Hematopoietic multipotent progenitor cell treated with erythropoietin and hydrocortisone succinate and interleukin-3 and kit ligand, for 15 days (in vitro differentiated cells): Measurements from ENCODE around the gene OTX2.

Experiments
- DNase-seq: peaks from one replicate; pipeline ENCODE4 v3.0.0-alpha.2; 2015; ENCODE audit warnings: low spot score

Gene OTX2

GRCh38 chr14:56796259-56796658 lies 14.0 kb downstream of the OTX2 start:
- DNase-seq, result no peak

DNA sequence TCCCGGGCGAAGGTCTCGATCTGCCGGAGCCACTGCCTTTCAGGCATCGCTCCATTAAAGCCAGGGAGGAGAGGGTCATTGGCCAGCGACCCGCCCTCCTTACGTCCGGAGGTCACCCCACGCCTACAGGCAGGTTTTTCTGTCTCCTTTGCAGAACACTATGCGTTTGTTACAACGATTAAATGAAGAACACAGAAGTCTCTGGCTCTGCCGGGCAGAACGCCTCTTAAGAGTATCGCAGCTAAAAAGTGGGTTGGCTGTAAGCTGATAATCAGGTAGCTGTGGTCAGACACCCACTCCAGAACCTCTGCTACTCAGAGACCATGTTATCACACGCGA lies 15.0 kb downstream of the OTX2 start:
- no peak for DNase-seq

DNA sequence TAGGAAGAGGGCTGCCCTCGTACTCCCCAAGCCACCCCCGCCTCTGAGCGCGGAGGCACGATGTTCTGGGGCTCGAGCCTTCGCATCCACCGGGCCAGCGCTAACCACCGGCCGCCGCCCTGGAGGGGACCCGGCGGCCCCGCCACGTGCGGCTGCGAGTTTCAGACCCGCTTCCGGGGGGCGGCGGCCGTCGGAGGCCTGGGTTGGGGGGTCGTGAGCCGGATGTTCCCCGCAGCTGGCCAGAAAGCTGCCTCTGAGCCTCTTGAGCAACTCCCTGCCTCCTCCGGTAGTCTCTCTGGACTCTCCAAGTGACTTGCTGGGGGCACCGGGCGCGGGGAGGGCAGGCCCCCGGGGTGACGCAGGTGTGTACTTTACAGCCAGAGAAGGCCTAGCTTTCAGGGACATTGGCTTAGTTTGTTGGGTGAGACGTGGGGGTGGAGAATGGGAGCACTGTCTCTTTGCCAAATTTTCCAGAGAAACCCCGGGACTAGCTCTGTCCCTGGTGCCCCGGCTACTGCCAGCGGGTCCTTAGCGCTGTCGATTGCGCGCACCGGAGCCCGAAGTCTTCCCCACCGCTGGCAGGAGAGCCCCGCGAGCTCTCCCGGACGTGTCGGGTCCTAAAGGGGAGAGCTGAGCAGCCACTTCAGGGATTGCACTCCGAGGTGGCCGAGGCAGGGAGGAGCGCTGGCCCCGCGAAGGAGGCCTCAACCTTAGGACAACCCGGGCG lies 15.6 kb downstream of the OTX2 start:
- DNase-seq, result no peak

DNA sequence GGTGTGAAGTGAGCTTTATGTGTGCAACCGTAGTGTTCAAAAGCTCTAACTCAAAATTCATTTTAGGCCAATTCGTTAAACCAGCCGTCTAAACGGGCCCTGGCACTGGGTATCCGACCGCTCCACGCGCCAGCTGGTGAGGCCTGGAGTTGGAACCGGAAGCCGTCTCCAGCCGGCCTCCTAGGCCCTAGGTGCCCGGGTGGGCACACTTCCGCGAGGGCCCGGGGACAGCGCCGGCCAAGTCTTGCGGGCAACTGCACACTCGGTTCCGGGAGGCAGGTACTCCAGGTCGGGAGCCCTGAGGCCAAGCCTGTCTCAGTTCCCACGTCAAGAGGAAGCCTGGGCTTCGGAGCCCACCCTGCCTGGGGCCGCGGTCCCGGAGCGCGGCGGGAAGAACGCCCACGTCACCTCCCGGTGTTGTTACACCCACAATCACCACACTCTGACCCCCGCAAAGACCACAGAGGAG lies 16.2 kb downstream of the OTX2 start:
- no peak for DNase-seq

GRCh38 chr14:56789955-56790354 lies 20.3 kb downstream of the OTX2 start:
- no peak for DNase-seq

DNA sequence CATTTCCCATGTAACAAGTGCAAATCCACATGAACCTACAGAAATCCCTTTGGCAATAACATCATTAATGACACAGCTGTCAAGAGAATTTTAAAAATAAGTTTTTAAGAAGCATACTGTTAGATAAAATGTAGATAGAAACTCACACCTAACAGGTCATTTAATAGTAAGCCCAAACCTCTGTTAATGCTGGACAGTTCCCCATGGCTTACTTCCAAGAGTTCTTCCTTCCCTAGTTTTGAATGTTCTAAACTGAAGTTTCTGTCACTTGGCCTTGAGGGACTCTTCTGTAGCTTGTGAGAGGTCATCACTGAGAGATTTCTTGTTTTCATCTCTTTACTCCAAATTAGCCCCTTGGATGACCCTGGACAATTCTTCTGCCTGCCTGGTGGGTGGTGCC lies 22.7 kb downstream of the OTX2 start:
- no peak for DNase-seq

- no peak for DNase-seq
Measured at GRCh38 chr14:56782711-56783110, 27.6 kb downstream of the OTX2 start.

- DNase-seq, result no peak
Measured at GRCh38 chr14:56774503-56774902, 35.8 kb downstream of the OTX2 start.

- DNase-seq, result no peak
Measured at GRCh38 chr14:56770512-56770911, 39.8 kb downstream of the OTX2 start.

- DNase-seq, result no peak
Measured at GRCh38 chr14:56760164-56760914, 49.9 kb downstream of the OTX2 start.

DNA sequence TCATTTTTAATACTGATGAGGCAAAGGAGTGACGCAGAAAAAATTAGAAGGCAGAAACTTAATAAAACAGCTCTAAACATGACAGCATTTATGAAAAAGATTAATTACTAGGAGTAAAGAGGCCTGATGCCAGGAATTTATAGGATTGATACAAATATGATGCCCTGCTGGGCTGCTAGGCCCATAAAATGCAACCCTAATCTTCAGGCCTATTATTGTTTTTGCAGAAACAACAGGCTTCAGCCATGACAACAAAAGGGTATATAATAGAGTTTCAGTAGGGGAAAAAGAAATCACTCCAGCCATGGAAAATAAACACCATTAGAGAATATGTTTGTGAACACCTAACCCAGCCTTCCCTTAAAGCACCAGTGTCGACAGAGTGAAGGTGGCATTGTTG lies 50.6 kb downstream of the OTX2 start:
- DNase-seq, result no peak

GRCh38 chr14:56759094-56759493 lies 51.2 kb downstream of the OTX2 start:
- DNase-seq, result no peak

- DNase-seq, result no peak
Measured at GRCh38 chr14:56754921-56755320, 55.4 kb downstream of the OTX2 start.

DNA sequence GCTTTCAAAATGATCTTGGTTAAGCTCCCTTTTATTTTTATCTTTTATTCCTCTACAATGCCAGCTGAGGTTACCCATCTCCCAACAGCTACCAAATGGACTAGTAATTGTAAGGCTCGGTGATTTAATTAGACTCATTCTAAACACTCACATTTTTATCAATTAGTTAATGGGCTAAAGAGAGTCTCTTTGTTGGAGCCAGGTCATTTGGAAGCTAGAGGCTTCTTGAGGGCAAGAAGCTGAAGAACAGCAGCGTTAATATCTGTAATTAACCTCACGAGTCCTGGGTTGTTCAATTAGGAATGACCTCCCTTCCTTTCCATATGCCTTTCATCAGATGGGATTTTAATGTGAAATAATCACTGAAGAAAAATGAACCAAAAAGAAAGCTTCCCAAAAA lies 56.9 kb downstream of the OTX2 start:
- no peak for DNase-seq

- no peak for DNase-seq
Measured at GRCh38 chr14:56752428-56752827, 57.9 kb downstream of the OTX2 start.

GRCh38 chr14:56751471-56751870 lies 58.8 kb downstream of the OTX2 start:
- no peak for DNase-seq
